Transverse colon (tissue), 4 donors: Measurements from ENCODE around the gene SPEM1. TPM values are rescaled to one million over a fixed set of nuclear protein-coding genes. Genes with fewer than 3 reads are reported as not detected.

Experiments
- DNase-seq: peaks from one replicate; pipeline ENCODE4 v3.0.0-alpha.2; 2019
- H3K27ac ChIP-seq, 4 donors: fragments of 200-600 bp; sonication (generic); 2 replicates each; pipeline ENCODE4 v1.5.1; 2016 to 2018; ENCODE audit warnings: inconsistent platforms in 4 of 4
- H3K27me3 ChIP-seq: fragments of 200-600 bp; sonication (generic); 2 replicates; pipeline ENCODE4 v1.5.1; 2017; ENCODE audit warnings: inconsistent platforms
- H3K36me3 ChIP-seq, 4 donors: fragments of 200-600 bp; sonication (generic); 2 replicates each; pipeline ENCODE4 v1.5.1; 2017 to 2019; ENCODE audit warnings: inconsistent platforms in 4 of 4
- H3K4me1 ChIP-seq, 4 donors: fragments of 200-600 bp; sonication (generic); 2 replicates each; pipeline ENCODE4 v1.5.1; 2017 to 2020; ENCODE audit warnings: inconsistent platforms in 4 of 4
- H3K4me3 ChIP-seq, 4 donors: fragments of 200-600 bp; sonication (generic); 1 replicate in 1 of 4; 2 replicates in 3 of 4; pipeline versions ENCODE4 v1.5.1 to v1.6.1; 2017 to 2019; ENCODE audit warnings: inconsistent platforms in 4 of 4
- H3K9me3 ChIP-seq, 2 donors: fragments of 200-600 bp; sonication (generic); 2 replicates each; pipeline ENCODE4 v1.5.1; 2017 to 2019; ENCODE audit warnings: inconsistent platforms in 2 of 2
- EP300 ChIP-seq: sonication (generic); formaldehyde crosslinking; IDR thresholded peaks from one replicate; pipeline ENCODE4 v1.6.1; 2017; ENCODE audit warnings: antibody characterized with exemption, low read depth
- POLR2A ChIP-seq: fragments of 450-650 bp; IDR thresholded peaks from one replicate; pipeline ENCODE4 v1.6.1; 2016; ENCODE audit warnings: antibody characterized with exemption, mild to moderate bottlenecking, moderate library complexity
- POLR2AphosphoS5 ChIP-seq, 3 donors: sonication (generic); formaldehyde crosslinking; IDR thresholded peaks; one replicate each; pipeline ENCODE4 v1.6.1; 2016; ENCODE audit warnings: antibody characterized with exemption in 3 of 3
- WGBS, 2 donors: methylation state at CpG; one replicate each; pipeline ENCODE4 v1.1.5; 2018; ENCODE audit warnings: low coverage in 1 of 2; 5-methylcytosine and 5-hydroxymethylcytosine counted together
- in situ Hi-C, 4 donors: fragments of 200-750 bp; cut with MboI; loops; one replicate each; pipeline versions ENCODE4 v1.15.0 to v1.15.1; 2017; ENCODE audit warnings: low sequenced_read_pairs in 3 of 4, low pct_ligation_motif_present in 1 of 4, low pct_unique_long_range_greater_than_20kb in 1 of 4
- intact Hi-C: fragments of 100-400 bp; cut with DNase I; formaldehyde crosslinking; loops from one replicate; pipeline ENCODE4 v1.15.1; 2023; ENCODE audit warnings: low total_unique reads
- total RNA-seq, 4 donors: library from RNA; depleted of rRNA; stranded (reverse); fragments of >200 nt; gene quantifications; one replicate each; pipeline ENCODE4 v1.1.0, GENCODE V29; 2016
- TF ChIP-seq, protein P1 (sequence below), 5 experiments: fragments of 200-600 bp in 3 of 5; fragments of 450-650 bp in 2 of 5; sonication (generic) in 3 of 5; IDR thresholded peaks; 1 replicate in 2 of 5; 2 replicates in 3 of 5; pipeline ENCODE4 v1.5.1; 2016 to 2017; ENCODE audit warnings: antibody characterized with exemption in 5 of 5, inconsistent platforms in 3 of 5, mild to moderate bottlenecking in 2 of 5, moderate library complexity in 1 of 5

Gene SPEM1
- total RNA-seq, 4 donors from 2014 or later, result not detected

DNA sequence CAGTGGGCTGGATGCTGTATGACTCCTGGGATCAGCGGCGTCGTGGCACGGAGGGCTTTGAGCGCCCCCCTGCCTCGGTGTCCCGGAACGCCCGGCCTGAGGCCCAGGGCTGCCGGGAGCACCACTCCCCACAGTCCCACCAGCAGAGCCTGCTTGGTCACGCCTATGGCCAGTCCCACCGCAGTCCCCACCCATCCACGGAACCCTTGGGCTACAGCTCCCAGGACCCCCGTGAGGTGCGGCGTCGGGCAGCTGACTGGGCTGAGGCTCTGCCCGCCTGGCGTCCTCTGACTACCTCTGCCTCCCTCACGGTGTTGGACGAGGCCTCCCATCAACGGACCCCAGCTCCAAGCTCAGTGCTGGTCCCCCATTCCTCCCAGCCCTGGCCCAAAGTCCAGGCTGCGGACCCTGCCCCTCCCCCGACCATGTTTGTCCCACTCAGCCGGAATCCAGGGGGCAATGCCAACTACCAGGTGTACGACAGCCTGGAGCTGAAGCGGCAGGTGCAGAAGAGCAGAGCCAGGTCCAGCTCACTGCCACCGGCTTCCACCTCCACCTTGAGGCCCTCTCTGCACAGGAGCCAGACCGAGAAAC, 6.9 kb downstream of the SPEM1 start:
- no peaks in the 10 kb centered on the region for H3K9me3 ChIP-seq
- no peak overlapping the region for H3K27ac ChIP-seq
- TF ChIP-seq POLR2AphosphoS5 (IDR thresholded peaks at IDR 0.05), result no peak
- TF ChIP-seq, protein P1, sequence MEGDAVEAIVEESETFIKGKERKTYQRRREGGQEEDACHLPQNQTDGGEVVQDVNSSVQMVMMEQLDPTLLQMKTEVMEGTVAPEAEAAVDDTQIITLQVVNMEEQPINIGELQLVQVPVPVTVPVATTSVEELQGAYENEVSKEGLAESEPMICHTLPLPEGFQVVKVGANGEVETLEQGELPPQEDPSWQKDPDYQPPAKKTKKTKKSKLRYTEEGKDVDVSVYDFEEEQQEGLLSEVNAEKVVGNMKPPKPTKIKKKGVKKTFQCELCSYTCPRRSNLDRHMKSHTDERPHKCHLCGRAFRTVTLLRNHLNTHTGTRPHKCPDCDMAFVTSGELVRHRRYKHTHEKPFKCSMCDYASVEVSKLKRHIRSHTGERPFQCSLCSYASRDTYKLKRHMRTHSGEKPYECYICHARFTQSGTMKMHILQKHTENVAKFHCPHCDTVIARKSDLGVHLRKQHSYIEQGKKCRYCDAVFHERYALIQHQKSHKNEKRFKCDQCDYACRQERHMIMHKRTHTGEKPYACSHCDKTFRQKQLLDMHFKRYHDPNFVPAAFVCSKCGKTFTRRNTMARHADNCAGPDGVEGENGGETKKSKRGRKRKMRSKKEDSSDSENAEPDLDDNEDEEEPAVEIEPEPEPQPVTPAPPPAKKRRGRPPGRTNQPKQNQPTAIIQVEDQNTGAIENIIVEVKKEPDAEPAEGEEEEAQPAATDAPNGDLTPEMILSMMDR (IDR thresholded peaks at IDR 0.05), result no peak
- TF ChIP-seq POLR2A, result no peak
- TF ChIP-seq EP300, result no peak
- intact Hi-C loops, result no loop called here
- H3K27me3 ChIP-seq, result no peaks in the 10 kb centered on the region
- no peak for DNase-seq
- no peaks in the 10 kb centered on the region for H3K4me1 ChIP-seq
- H3K36me3 ChIP-seq, result no peaks in the 10 kb centered on the region
- no peak overlapping the region for H3K4me3 ChIP-seq
- in situ Hi-C loops, result no loop called here
- WGBS, 2 donors, result 89% methylated on average over 28 of the region's 29 CpGs; no CpG with 5 or more reads in 1 of the 2 donors

DNA sequence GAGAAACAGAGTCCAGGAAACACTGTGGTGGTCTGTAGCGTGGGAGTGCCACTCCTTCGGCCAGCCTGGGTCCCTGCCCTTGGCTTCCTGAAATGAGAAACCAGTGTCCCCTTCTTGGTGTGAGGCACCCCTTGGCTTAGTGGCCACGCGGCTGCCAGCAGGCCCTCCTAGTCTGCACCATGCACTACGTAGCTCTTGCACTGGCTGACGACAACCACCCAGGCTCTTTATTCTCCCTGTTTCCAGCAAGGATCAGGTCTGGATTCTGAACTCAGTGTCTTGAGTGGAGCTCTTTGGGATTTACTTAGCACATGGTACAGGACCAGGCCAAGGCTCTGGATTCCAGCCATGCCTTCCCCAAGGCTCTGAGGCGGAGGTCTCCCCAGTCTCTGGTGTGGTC, 7.4 kb downstream of the SPEM1 start:
- intact Hi-C loops (no loop called here), in situ Hi-C loops (no loop called here)
- Histone ChIP-seq H3K4me3 (no peak overlapping the region), H3K4me1 (no peaks in the 10 kb centered on the region), H3K27ac (no peak overlapping the region), H3K9me3 (no peaks in the 10 kb centered on the region), H3K27me3 (no peaks in the 10 kb centered on the region), H3K36me3 (no peaks in the 10 kb centered on the region)
- TF ChIP-seq, protein P1 (IDR thresholded peaks at IDR 0.05), result no peak
- TF ChIP-seq POLR2A, result no peak
- no peak for TF ChIP-seq EP300
- 88% methylated on average over 7 of the region's 7 CpGs; no CpG with 5 or more reads in 1 of the 2 donors for WGBS, 2 donors
- no peak for DNase-seq

DNA sequence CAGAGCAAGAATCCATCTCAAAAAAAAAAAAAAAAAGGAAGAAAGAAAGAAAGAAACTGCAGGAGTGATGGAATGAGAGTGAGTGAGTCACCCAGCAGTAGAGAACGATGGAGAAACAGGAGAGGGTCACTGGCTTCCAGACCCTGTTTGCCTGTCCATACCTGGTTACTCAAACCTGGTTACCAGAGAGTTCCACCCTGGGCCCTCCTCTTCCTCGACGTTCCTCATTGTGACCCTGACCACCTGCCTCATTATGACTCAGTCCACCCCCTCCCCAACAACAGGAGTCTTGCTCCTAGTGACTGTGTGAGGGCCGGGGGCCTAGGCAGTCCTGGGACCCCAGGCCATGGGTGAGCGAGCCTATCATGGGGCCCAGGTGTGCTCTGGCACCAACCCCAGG, 8.4 kb downstream of the SPEM1 start, which contains the start of gene SPEM3:
Gene SPEM3 (plus strand): TSS at position 301 of the 400 bp plus-strand sequence. CDS start 46 bp downstream, at position 347.
- no peaks in the 10 kb centered on the region for H3K9me3 ChIP-seq
- H3K4me1 ChIP-seq, result no peaks in the 10 kb centered on the region
- in situ Hi-C loops (no loop called here), intact Hi-C loops (no loop called here)
- H3K4me3 ChIP-seq, result no peak within 1 kb of the TSS
- TF ChIP-seq, protein P1 (IDR thresholded peaks at IDR 0.05), result no peak
- TF ChIP-seq POLR2A, result no peak
- TF ChIP-seq EP300, result no peak
- no peak for TF ChIP-seq POLR2AphosphoS5 (IDR thresholded peaks at IDR 0.05)
- no peaks in the 10 kb centered on the region for H3K27me3 ChIP-seq
- no peak for DNase-seq
- no peak within 1 kb of the TSS for H3K27ac ChIP-seq
- 74% methylated on average over 5 of the region's 5 CpGs; no CpG with 5 or more reads in 1 of the 2 donors for WGBS, 2 donors
- H3K36me3 ChIP-seq, result no peaks in the 10 kb centered on the region

DNA sequence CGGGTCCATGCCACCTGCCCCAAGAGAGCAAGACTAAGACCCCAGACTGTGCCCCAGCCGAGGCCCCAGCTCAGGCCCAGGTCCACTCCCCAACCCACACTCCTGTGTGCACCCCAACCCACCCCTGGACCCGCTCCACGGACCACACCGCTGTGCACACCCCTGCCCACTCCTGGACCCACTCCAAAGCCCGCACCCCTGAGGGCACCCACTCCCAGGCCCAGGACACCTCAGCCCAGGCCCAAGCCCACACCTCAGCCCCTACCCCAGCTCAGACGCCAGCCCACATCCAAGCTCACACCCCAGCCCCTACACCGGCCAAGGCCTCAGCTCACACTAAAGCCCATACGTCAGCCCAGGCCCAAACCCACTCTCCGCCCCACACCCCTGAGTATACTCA, 9.6 kb downstream of the SPEM1 start:
- 80 to 93% methylated on average over 1 to 10 of the region's 10 CpGs for WGBS, 2 donors
- no peak for DNase-seq
- TF ChIP-seq EP300, result no peak
- no peak for TF ChIP-seq POLR2A
- no peak for TF ChIP-seq POLR2AphosphoS5 (IDR thresholded peaks at IDR 0.05)
- TF ChIP-seq, protein P1 (IDR thresholded peaks at IDR 0.05), result no peak
- peaks cover 0 to under 1% (median 0%) of the 10 kb centered on the region in 4 donors for H3K4me1 ChIP-seq
- in situ Hi-C loops (loop anchor here in 2 of 4 donors (10.0 kb wide), 2 partner anchors 65 to 75 kb away; partner anchors contain the start of genes KCTD11 (in 1 of the 2) and TMEM95 (in 1 of the 2)), intact Hi-C loops (no loop called here)
- no peak overlapping the region for H3K27ac ChIP-seq
- H3K27me3 ChIP-seq, result no peaks in the 10 kb centered on the region
- no peak overlapping the region for H3K4me3 ChIP-seq
- H3K9me3 ChIP-seq, result no peaks in the 10 kb centered on the region
- no peaks in the 10 kb centered on the region for H3K36me3 ChIP-seq
